Nucleus accumbens (tissue), 56 donors: ENCODE data around the gene NME8.
A peak's percentile ranks its signal among the peaks of the same experiment; 100 is the strongest.

Experiments
- DNase-seq, 56 donors: peaks; one replicate each; lab custom pipeline; 2025; lab: John Stamatoyannopoulos, UW

NME8 gene

GRCh38 chr7:37899712-37900247, 51.4 kb downstream of the NME8 start:
- no peak for DNase-seq

- no peak for DNase-seq
Observed at GRCh38 chr7:37901236-37901827, 52.9 kb downstream of the NME8 start.

GRCh38 chr7:37901890-37902524, 53.6 kb downstream of the NME8 start:
- DNase-seq = no peak

- DNase-seq = no peak
Observed at GRCh38 chr7:37908221-37908788, 59.9 kb downstream of the NME8 start.

- DNase-seq = no peak
Observed at GRCh38 chr7:37912756-37913155, 64.4 kb downstream of the NME8 start.

- no peak for DNase-seq
Observed at GRCh38 chr7:37915438-37915837, 67.0 kb downstream of the NME8 start.

GRCh38 chr7:37916017-37916672, 67.7 kb downstream of the NME8 start:
- peak in 11 of 56 donors; percentile 10 to 48 (median 35) for DNase-seq

GRCh38 chr7:37916673-37917660, 68.6 kb downstream of the NME8 start, which contains the start of gene SFRP4:
SFRP4 (minus strand) TSS chr7:37916817; CDS start chr7:37916537, 280 bp downstream.
- DNase-seq = peak in 41 of 56 donors; percentile 7 to 78 (median 38)

GRCh38 chr7:37918526-37918925, 70.1 kb downstream of the NME8 start:
- peak in 1 of 56 donors; percentile 19 for DNase-seq

GRCh38 chr7:37920305-37920848, 72.0 kb downstream of the NME8 start, which contains the start of gene EPDR1:
EPDR1 (plus strand) TSS chr7:37920640; CDS start chr7:37920940, 300 bp downstream.
- peak in 47 of 56 donors; percentile 14 to 83 (median 56) for DNase-seq

- DNase-seq = peak in 18 of 56 donors; percentile 14 to 82 (median 40)
Observed at GRCh38 chr7:37920849-37921805, 72.7 kb downstream of the NME8 start.

- DNase-seq = no peak
Observed at GRCh38 chr7:37921876-37922275, 73.5 kb downstream of the NME8 start.

- no peak for DNase-seq
Observed at GRCh38 chr7:37923996-37924395, 75.6 kb downstream of the NME8 start.

- no peak for DNase-seq
Observed at GRCh38 chr7:37924491-37925041, 76.2 kb downstream of the NME8 start.

GRCh38 chr7:37925620-37926019, 77.2 kb downstream of the NME8 start:
- DNase-seq = no peak

- no peak for DNase-seq
Observed at GRCh38 chr7:37927773-37928444, 79.5 kb downstream of the NME8 start.

- DNase-seq = no peak
Observed at GRCh38 chr7:37928878-37929277, 80.5 kb downstream of the NME8 start.
